Neural cell (in vitro differentiated cells): ENCODE results near the gene JMJD8. TPM values are rescaled to one million over a fixed set of nuclear protein-coding genes. Genes with fewer than 3 reads are reported as not detected.

Source experiments
- H2AFZ ChIP-seq: fragments of 200-600, 300-800 bp; sonication (generic), shearing (Covaris generic); 2 replicates; pipeline ENCODE4 v1.6.0; 2014; ENCODE audit warnings: low read depth, mild to moderate bottlenecking, antibody characterized with exemption, low read length, moderate library complexity
- H3F3A ChIP-seq: fragments of 200-600 bp; shearing (Covaris generic); 2 replicates; pipeline ENCODE4 v1.6.1; 2016; ENCODE audit warnings: mild to moderate bottlenecking, moderate library complexity, mixed read lengths, antibody characterized with exemption, low read length; ENCODE audit not compliant: insufficient read depth, poor library complexity, severe bottlenecking
- H3K27ac ChIP-seq: fragments of 200-600, 300-800 bp; sonication (generic), shearing (Covaris generic); 2 replicates; pipeline ENCODE4 v1.5.1; 2014; ENCODE audit warnings: mild to moderate bottlenecking, low read length, moderate library complexity
- H3K27me3 ChIP-seq: fragments of 300-800, 200-600 bp; sonication (generic), shearing (Covaris generic); 2 replicates; pipeline ENCODE4 v1.6.0; 2014; ENCODE audit warnings: mild to moderate bottlenecking, low read depth, low read length, moderate library complexity; ENCODE audit not compliant: insufficient read depth
- H3K36me3 ChIP-seq: fragments of 300-800, 200-600 bp; sonication (generic), shearing (Covaris generic); 2 replicates; pipeline ENCODE4 v1.5.1; 2014; ENCODE audit warnings: mild to moderate bottlenecking, antibody characterized with exemption, low read length, moderate library complexity; ENCODE audit not compliant: insufficient read depth
- H3K4me2 ChIP-seq: fragments of 300-800, 200-600 bp; sonication (generic), shearing (Covaris generic); 2 replicates; pipeline ENCODE4 v1.6.0; 2014; ENCODE audit warnings: mild to moderate bottlenecking, low read length
- H3K4me3 ChIP-seq: fragments of 300-800, 200-600 bp; sonication (generic), shearing (Covaris generic); 2 replicates; pipeline ENCODE4 v1.5.1; 2014; ENCODE audit warnings: mild to moderate bottlenecking, low read length, moderate library complexity
- H3K79me2 ChIP-seq: fragments of 200-600 bp; shearing (Covaris generic); replicated peaks from 2 replicates; pipeline ENCODE4 v1.6.0; 2014; ENCODE audit warnings: mild to moderate bottlenecking, low read length, moderate library complexity; ENCODE audit not compliant: insufficient read depth
- H3K9ac ChIP-seq: fragments of 300-800, 200-600 bp; sonication (generic), shearing (Covaris generic); 2 replicates; pipeline ENCODE4 v1.6.1; 2016; ENCODE audit warnings: mild to moderate bottlenecking, low read length, mixed read lengths
- H3K9me2 ChIP-seq: fragments of 200-600 bp; shearing (Covaris generic); 2 replicates; pipeline ENCODE4 v1.6.1; 2016; ENCODE audit warnings: mild to moderate bottlenecking, low read length, mixed read lengths; ENCODE audit not compliant: insufficient read depth
- H3K9me3 ChIP-seq: fragments of 200-600, 300-800 bp; sonication (generic), shearing (Covaris generic); 2 replicates; pipeline ENCODE4 v1.6.1; 2016; ENCODE audit warnings: mild to moderate bottlenecking, mixed run types, low read length, moderate library complexity, mixed read lengths
- H4K20me1 ChIP-seq: fragments of 200-600 bp; shearing (Covaris generic); 2 replicates; pipeline ENCODE4 v1.6.1; 2016; ENCODE audit warnings: mild to moderate bottlenecking, mixed run types; ENCODE audit not compliant: insufficient read depth
- EP300 ChIP-seq: fragments of 450-650 bp; conservative IDR thresholded peaks from 2 replicates; pipeline ENCODE4 v1.6.1; 2014; ENCODE audit warnings: antibody characterized with exemption, mild to moderate bottlenecking, moderate library complexity; ENCODE audit not compliant: poor library complexity, severe bottlenecking
- EZH2 ChIP-seq: fragments of 200-600, 300-800 bp; shearing (Covaris generic), sonication (generic); IDR thresholded peaks from 2 replicates; pipeline ENCODE4 v1.6.1; 2014; ENCODE audit warnings: antibody characterized with exemption, low read length, borderline replicate concordance, mild to moderate bottlenecking; ENCODE audit not compliant: insufficient read depth, poor library complexity, severe bottlenecking
- MXI1 ChIP-seq: fragments of 450-650 bp; conservative IDR thresholded peaks from 2 replicates; pipeline ENCODE4 v1.6.1; 2014; ENCODE audit warnings: antibody characterized with exemption, mild to moderate bottlenecking; ENCODE audit not compliant: poor library complexity, severe bottlenecking
- POLR2AphosphoS5 ChIP-seq: IDR thresholded peaks from 2 replicates; pipeline ENCODE4 v1.6.1; 2012
- RAD21 ChIP-seq: fragments of 450-650 bp; conservative IDR thresholded peaks from 2 replicates; pipeline ENCODE4 v1.6.1; 2014; ENCODE audit warnings: antibody characterized with exemption, mild to moderate bottlenecking, moderate library complexity
- SMC3 ChIP-seq: fragments of 450-650 bp; conservative IDR thresholded peaks from 2 replicates; pipeline ENCODE4 v1.6.1; 2014; ENCODE audit warnings: antibody characterized with exemption, mild to moderate bottlenecking, moderate library complexity; ENCODE audit not compliant: poor library complexity
- TAF1 ChIP-seq: IDR thresholded peaks from 2 replicates; pipeline ENCODE4 v1.6.1; 2012; ENCODE audit warnings: low read depth
- polyA plus RNA-seq: library from polyadenylated mRNA; depleted of rRNA; stranded (reverse); fragments of >200 nt; gene quantifications from 2 replicates; pipeline ENCODE4 v1.2.3, GENCODE V29; 2014
- TF ChIP-seq, protein P1 (sequence below): fragments of 450-650 bp; IDR thresholded peaks from 2 replicates; pipeline ENCODE4 v1.5.1; 2014; ENCODE audit warnings: antibody characterized with exemption, mild to moderate bottlenecking, moderate library complexity; ENCODE audit not compliant: poor library complexity, severe bottlenecking
- TF ChIP-seq, protein P2 (sequence below): IDR thresholded peaks from 2 replicates; pipeline ENCODE4 v1.6.1; 2012; ENCODE audit warnings: borderline replicate concordance

JMJD8 gene
- polyA plus RNA-seq, 1 donor from 2014 or later = 44.7 TPM

DNA sequence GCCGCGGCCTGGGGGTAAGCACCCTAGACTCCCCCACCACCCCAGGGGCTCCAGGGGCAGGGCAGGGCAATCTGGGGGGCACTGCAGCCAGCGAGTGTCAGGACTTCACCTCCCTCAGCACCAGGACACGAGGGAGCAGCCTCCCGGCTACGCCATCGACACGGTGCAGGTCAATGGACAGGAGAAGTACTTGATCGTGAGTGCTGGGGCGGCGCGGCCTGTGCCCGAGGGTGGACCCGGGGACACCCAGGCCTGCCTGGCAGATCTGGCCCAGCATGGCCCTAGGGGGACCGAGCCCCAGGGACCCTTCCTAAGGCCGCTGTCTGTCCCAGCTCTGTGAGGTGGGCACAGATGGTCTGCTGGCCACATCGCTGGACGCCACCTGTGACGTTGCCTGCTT is 11.8 kb downstream of the JMJD8 start:
- Histone ChIP-seq H3K27me3 (peaks cover 3% of the 10 kb centered on the region), H3F3A (no peaks in the 10 kb centered on the region), H3K9me2 (no peaks in the 10 kb centered on the region), H3K9ac (no peak overlapping the region), H3K27ac (no peak overlapping the region), H3K36me3 (no peaks in the 10 kb centered on the region), H2AFZ (no peak overlapping the region), H3K79me2 (peaks cover 9% of the 10 kb centered on the region), H4K20me1 (no peaks in the 10 kb centered on the region), H3K4me3 (no peak overlapping the region), H3K9me3 (no peaks in the 10 kb centered on the region), H3K4me2 (no peak overlapping the region)
- TF ChIP-seq TAF1 = no peak
- TF ChIP-seq, protein P1, sequence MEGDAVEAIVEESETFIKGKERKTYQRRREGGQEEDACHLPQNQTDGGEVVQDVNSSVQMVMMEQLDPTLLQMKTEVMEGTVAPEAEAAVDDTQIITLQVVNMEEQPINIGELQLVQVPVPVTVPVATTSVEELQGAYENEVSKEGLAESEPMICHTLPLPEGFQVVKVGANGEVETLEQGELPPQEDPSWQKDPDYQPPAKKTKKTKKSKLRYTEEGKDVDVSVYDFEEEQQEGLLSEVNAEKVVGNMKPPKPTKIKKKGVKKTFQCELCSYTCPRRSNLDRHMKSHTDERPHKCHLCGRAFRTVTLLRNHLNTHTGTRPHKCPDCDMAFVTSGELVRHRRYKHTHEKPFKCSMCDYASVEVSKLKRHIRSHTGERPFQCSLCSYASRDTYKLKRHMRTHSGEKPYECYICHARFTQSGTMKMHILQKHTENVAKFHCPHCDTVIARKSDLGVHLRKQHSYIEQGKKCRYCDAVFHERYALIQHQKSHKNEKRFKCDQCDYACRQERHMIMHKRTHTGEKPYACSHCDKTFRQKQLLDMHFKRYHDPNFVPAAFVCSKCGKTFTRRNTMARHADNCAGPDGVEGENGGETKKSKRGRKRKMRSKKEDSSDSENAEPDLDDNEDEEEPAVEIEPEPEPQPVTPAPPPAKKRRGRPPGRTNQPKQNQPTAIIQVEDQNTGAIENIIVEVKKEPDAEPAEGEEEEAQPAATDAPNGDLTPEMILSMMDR = no peak
- no peak for TF ChIP-seq EZH2
- no peak for TF ChIP-seq POLR2AphosphoS5
- no peak for TF ChIP-seq SMC3
- TF ChIP-seq EP300 = no peak
- TF ChIP-seq, protein P2, sequence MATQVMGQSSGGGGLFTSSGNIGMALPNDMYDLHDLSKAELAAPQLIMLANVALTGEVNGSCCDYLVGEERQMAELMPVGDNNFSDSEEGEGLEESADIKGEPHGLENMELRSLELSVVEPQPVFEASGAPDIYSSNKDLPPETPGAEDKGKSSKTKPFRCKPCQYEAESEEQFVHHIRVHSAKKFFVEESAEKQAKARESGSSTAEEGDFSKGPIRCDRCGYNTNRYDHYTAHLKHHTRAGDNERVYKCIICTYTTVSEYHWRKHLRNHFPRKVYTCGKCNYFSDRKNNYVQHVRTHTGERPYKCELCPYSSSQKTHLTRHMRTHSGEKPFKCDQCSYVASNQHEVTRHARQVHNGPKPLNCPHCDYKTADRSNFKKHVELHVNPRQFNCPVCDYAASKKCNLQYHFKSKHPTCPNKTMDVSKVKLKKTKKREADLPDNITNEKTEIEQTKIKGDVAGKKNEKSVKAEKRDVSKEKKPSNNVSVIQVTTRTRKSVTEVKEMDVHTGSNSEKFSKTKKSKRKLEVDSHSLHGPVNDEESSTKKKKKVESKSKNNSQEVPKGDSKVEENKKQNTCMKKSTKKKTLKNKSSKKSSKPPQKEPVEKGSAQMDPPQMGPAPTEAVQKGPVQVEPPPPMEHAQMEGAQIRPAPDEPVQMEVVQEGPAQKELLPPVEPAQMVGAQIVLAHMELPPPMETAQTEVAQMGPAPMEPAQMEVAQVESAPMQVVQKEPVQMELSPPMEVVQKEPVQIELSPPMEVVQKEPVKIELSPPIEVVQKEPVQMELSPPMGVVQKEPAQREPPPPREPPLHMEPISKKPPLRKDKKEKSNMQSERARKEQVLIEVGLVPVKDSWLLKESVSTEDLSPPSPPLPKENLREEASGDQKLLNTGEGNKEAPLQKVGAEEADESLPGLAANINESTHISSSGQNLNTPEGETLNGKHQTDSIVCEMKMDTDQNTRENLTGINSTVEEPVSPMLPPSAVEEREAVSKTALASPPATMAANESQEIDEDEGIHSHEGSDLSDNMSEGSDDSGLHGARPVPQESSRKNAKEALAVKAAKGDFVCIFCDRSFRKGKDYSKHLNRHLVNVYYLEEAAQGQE = no peak
- no peak for TF ChIP-seq RAD21
- no peak for TF ChIP-seq MXI1

DNA sequence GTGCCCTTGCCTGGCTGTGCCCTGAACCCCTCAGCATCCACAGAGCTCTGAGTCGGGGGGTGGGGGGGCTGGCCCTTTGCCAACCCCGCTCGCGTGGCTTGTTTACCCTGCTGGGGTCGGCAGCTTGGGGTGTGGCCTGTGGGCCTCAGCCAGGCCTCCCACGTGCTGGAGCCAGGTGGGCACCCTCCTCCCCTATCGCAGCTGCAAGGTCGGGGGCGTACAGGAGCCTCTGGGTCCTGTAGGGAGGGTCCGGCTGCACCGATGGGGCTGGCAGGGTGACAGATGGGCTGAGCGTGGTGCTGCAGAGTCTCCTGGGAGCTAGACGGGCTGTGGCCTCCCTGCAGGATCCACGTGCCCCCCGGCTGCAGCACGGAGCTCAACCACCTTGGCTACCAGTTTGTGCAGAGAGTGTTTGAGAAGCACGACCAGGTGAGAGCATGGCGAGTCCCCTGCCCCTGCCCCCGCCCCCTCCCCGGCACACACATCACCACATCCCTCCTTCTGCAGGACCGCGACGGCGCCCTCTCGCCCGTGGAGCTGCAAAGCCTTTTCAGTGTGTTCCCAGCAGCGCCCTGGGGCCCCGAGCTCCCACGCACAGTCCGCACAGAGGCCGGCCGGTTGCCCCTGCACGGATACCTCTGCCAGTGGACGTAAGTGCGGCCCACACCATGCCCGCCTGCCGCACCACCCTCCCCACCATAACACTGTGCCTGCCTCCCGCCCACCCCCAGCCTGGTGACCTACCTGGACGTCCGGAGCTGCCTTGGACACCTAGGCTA is 12.6 kb downstream of the JMJD8 start:
- H3K9me2 ChIP-seq = no peaks in the 10 kb centered on the region
- H3K27ac ChIP-seq = no peak overlapping the region

More for the DNA sequence above, 12.6 kb downstream of the JMJD8 start:
- H3K9ac ChIP-seq = no peak overlapping the region
- no peak overlapping the region for H3K4me3 ChIP-seq
- no peak overlapping the region for H3K4me2 ChIP-seq
- TF ChIP-seq TAF1 (no peak), MXI1 (no peak), SMC3 (no peak), RAD21 (no peak), EP300 (no peak), POLR2AphosphoS5 (no peak), EZH2 (no peak)
- TF ChIP-seq, protein P1 = no peak
- TF ChIP-seq, protein P2 = no peak
- no peaks in the 10 kb centered on the region for H3K9me3 ChIP-seq
- no peaks in the 10 kb centered on the region for H3F3A ChIP-seq
- no peaks in the 10 kb centered on the region for H3K36me3 ChIP-seq
- peaks cover 9% of the 10 kb centered on the region for H3K79me2 ChIP-seq
- no peak overlapping the region for H2AFZ ChIP-seq
- no peaks in the 10 kb centered on the region for H4K20me1 ChIP-seq
- H3K27me3 ChIP-seq = peaks cover 3% of the 10 kb centered on the region
